Calu3 (cell line): ENCODE results near the gene CNTN1. TPM values are rescaled to one million over a fixed set of nuclear protein-coding genes. Genes with fewer than 3 reads are reported as not detected.

Source experiments
- BruUV-seq: library from RNA; stranded (reverse); fragments of 400-500 nt; replicated peaks from 2 replicates; lab custom pipeline; 2021; lab: Mats Ljungman, UMichigan
- CTCF ChIA-PET: fragments of 300-600 bp; sonication (Branson Sonifier 250); formaldehyde crosslinking; loops from one replicate; lab custom pipeline; 2022; ENCODE audit warnings: antibody characterized with exemption; lab: Charles Lee
- DNase-seq: peaks from one replicate; pipeline ENCODE4 v3.0.0; 2022
- H3K27ac Mint-ChIP-seq: one replicate; pipeline ENCODE4 v1.8.0; 2022; ENCODE audit warnings: mixed read lengths; ENCODE audit not compliant: unreplicated experiment
- H3K27me3 Mint-ChIP-seq: one replicate; pipeline ENCODE4 v1.8.0; 2022; ENCODE audit warnings: mixed read lengths; ENCODE audit not compliant: unreplicated experiment
- H3K36me3 Mint-ChIP-seq: one replicate; pipeline ENCODE4 v1.8.0; 2022; ENCODE audit warnings: mild to moderate bottlenecking, moderate library complexity, mixed read lengths; ENCODE audit not compliant: insufficient read depth, unreplicated experiment
- H3K4me1 Mint-ChIP-seq: one replicate; pipeline ENCODE4 v1.8.0; 2022; ENCODE audit warnings: mild to moderate bottlenecking, low read depth, mixed read lengths; ENCODE audit not compliant: unreplicated experiment
- H3K4me3 Mint-ChIP-seq: one replicate; pipeline ENCODE4 v1.8.0; 2022; ENCODE audit warnings: mild to moderate bottlenecking, low read depth, moderate library complexity, mixed read lengths; ENCODE audit not compliant: unreplicated experiment
- H3K9me3 Mint-ChIP-seq: one replicate; pipeline ENCODE4 v1.8.0; 2022; ENCODE audit warnings: low read depth, mixed read lengths; ENCODE audit not compliant: unreplicated experiment
- intact Hi-C: fragments of 100-400 bp; cut with micrococcal nuclease; formaldehyde crosslinking; loops from one replicate; pipeline ENCODE4 v1.10.0; 2022; ENCODE audit not compliant: unreplicated experiment
- total RNA-seq: library from RNA; stranded (reverse); gene quantifications from 2 replicates; pipeline ENCODE4 v1.2.3, GENCODE V29; 2022
- TF ChIP-seq, protein P1 (sequence below): fragments of 200-600 bp; IDR thresholded peaks from one replicate; pipeline ENCODE4 v1.8.0; 2022; ENCODE audit warnings: antibody characterized with exemption; ENCODE audit not compliant: unreplicated experiment

The CNTN1 gene
- total RNA-seq, 1 experiment from 2014 or later = not detected

DNA sequence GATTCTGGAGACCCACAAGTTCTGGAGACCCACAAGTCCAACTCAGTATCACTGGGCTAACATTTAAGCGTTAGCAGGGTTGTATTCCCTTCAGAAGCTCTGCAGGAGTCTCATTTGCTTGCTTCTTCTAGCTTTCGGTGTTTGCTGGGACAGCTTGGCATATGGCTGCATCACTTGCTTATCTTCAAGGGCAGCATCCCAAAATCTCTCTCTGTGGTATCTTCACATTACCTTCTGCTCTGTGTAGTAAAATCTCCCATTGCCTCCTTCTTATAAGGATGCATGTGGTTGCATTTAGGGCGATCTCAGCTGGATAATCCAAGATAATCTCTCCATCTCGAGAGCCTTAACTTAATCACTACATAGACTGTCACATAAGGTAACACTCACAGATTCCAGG, 7.3 kb upstream of the CNTN1 start:
- no peaks in the 10 kb centered on the region for H3K27me3 Mint-ChIP-seq
- H3K4me1 Mint-ChIP-seq = peaks cover 7% of the 10 kb centered on the region
- TF ChIP-seq, protein P1, sequence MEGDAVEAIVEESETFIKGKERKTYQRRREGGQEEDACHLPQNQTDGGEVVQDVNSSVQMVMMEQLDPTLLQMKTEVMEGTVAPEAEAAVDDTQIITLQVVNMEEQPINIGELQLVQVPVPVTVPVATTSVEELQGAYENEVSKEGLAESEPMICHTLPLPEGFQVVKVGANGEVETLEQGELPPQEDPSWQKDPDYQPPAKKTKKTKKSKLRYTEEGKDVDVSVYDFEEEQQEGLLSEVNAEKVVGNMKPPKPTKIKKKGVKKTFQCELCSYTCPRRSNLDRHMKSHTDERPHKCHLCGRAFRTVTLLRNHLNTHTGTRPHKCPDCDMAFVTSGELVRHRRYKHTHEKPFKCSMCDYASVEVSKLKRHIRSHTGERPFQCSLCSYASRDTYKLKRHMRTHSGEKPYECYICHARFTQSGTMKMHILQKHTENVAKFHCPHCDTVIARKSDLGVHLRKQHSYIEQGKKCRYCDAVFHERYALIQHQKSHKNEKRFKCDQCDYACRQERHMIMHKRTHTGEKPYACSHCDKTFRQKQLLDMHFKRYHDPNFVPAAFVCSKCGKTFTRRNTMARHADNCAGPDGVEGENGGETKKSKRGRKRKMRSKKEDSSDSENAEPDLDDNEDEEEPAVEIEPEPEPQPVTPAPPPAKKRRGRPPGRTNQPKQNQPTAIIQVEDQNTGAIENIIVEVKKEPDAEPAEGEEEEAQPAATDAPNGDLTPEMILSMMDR = no peak
- H3K27ac Mint-ChIP-seq = no peak overlapping the region
- CTCF ChIA-PET = no interaction called here
- H3K4me3 Mint-ChIP-seq = no peak overlapping the region
- no peaks in the 10 kb centered on the region for H3K36me3 Mint-ChIP-seq
- intact Hi-C loops = no loop called here
- no peaks in the 10 kb centered on the region for H3K9me3 Mint-ChIP-seq
- DNase-seq = no peak
- no TSS peak for BruUV-seq

DNA sequence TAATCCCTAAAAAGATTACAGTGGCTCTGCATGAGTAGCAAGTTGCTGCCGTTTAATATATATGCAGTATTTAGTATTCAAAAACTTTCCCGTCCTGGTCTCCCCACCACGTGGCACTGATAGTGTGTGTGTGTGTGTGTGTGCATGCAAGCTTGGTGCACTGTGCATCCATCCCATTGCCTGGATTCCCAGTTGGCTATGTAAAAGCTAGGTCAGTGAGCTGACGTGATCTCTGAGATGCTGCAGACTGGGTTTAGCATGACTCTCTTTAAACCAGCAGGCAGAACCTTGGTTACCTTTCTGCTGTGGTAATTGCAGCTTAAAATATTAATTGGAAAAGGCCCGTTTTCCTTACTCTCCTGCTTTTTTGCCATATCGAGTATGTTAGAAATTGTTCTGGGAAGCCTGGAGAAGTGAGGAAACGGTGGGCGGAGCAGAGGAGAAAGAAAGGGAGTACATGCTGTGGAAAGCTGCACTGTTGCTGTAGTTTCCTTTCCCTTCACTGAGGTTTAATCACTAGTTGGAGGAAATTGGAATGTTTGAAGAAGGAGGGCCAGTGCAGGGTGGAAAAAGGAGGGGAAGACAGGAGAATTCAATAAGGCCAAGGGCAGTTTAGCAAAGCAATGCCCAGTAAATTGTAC, 4.0 kb upstream of the CNTN1 start:
- Mint-ChIP-seq H3K36me3 (no peaks in the 10 kb centered on the region), H3K27ac (no peak overlapping the region), H3K27me3 (no peaks in the 10 kb centered on the region), H3K9me3 (no peaks in the 10 kb centered on the region), H3K4me1 (peaks cover 7% of the 10 kb centered on the region), H3K4me3 (no peak overlapping the region)
- DNase-seq = no peak
- TF ChIP-seq, protein P1 = no peak
- no TSS peak for BruUV-seq
- intact Hi-C loops = no loop called here
- CTCF ChIA-PET = no interaction called here

DNA sequence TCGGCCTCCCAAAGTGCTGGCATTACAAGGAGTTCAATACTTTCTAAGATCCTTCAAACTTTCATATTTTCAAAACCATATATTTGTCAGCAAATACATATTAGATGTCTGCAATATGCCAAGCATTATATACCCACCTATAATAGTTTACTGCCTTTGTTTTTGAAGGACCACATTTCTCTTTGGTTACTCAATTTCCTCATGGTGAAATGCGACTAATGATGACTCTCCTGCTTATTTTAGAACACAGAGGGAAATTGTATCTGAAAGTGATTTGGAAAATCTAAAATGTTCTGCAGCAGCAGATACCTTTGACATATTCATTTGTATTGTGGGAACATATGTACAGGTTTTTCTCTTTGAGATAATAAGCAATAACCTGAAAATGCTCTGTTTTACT, 2.7 kb upstream of the CNTN1 start:
- DNase-seq = no peak
- Mint-ChIP-seq H3K9me3 (no peaks in the 10 kb centered on the region), H3K4me3 (no peak overlapping the region), H3K4me1 (peaks cover 7% of the 10 kb centered on the region), H3K27ac (no peak overlapping the region), H3K27me3 (no peaks in the 10 kb centered on the region), H3K36me3 (no peaks in the 10 kb centered on the region)
- no TSS peak for BruUV-seq
- CTCF ChIA-PET = no interaction called here
- TF ChIP-seq, protein P1 = no peak
- intact Hi-C loops = no loop called here

DNA sequence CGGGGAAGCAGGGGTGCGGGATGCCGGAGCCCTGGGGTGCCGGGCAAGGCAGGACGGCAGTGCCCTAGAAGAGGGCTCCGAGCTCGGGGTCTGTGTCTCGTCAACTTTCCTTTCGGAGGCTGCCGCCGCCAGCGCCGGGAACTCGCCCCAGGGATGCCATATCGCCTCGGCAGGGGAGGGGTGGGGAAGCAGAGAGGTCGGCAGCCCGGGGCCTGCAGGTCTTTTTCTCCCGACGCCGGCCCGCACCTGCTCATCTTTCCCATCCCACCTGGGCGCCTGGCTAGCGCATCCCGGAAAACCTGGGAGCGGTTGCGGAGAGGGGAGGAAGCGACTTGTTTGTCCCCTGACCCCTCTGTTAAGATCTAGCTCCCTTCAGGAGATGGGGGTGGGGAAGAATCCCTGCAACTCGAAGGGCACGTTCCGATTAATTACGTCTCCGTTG, 547 bp downstream of the CNTN1 start:
- Mint-ChIP-seq H3K27ac (no peak overlapping the region), H3K36me3 (no peaks in the 10 kb centered on the region), H3K9me3 (no peaks in the 10 kb centered on the region), H3K4me3 (no peak overlapping the region), H3K4me1 (peaks cover 7% of the 10 kb centered on the region), H3K27me3 (no peaks in the 10 kb centered on the region)
- intact Hi-C loops = no loop called here
- TF ChIP-seq, protein P1 = no peak
- CTCF ChIA-PET = no interaction called here
- no TSS peak for BruUV-seq
- DNase-seq = no peak
